HG03342 (cell line): ENCODE data around the gene CYP4F3.
"Not testable (repeated sequence)": the region's sequence is repeated elsewhere in the genome, so short reads cannot be mapped to it uniquely, and the experiment has no call there.

Experiments
- ATAC-seq: cut with Tn5 transposase; IDR thresholded peaks from one replicate; pipeline ENCODE4 v1.9.1; 2021; ENCODE audit warnings: mild to moderate bottlenecking, moderate library complexity; ENCODE audit not compliant: unreplicated experiment

CYP4F3 gene, protein sequence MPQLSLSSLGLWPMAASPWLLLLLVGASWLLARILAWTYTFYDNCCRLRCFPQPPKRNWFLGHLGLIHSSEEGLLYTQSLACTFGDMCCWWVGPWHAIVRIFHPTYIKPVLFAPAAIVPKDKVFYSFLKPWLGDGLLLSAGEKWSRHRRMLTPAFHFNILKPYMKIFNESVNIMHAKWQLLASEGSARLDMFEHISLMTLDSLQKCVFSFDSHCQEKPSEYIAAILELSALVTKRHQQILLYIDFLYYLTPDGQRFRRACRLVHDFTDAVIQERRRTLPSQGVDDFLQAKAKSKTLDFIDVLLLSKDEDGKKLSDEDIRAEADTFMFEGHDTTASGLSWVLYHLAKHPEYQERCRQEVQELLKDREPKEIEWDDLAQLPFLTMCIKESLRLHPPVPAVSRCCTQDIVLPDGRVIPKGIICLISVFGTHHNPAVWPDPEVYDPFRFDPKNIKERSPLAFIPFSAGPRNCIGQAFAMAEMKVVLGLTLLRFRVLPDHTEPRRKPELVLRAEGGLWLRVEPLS

DNA sequence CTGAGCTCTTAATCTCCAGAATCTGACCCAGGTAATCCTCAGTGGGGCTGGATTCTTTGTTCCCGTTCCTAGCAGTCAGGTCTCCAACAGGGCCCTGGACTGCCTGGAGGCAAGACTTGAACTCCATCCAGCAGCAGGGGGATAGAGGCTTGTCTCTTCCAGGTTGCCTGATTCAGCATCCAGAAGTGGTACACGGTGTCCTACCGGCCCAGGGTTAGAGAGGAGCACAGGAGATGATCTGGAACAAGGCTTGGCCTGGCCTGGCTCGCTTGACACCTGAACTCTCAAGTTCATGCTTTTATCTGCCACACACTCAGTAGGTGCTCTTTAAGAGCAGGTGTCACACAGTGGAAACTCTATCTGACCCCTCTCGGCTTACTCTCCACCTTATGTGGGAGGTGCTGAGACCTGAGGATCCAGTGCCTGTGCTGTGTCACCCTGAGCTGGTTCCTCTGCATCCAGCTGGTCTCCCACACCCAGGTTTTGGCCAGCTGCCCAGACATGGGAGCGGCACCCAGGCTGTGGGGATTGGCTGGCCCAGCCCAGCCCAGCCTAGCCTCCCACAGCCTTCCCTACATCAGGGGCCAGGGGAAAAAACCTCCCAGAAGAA, at the start of gene CYP4F3:
CYP4F3 (plus strand) TSS at position 604 of the 610 bp plus-strand sequence. CDS start 519 bp downstream, outside the sequence.
- ATAC-seq = no peak

DNA sequence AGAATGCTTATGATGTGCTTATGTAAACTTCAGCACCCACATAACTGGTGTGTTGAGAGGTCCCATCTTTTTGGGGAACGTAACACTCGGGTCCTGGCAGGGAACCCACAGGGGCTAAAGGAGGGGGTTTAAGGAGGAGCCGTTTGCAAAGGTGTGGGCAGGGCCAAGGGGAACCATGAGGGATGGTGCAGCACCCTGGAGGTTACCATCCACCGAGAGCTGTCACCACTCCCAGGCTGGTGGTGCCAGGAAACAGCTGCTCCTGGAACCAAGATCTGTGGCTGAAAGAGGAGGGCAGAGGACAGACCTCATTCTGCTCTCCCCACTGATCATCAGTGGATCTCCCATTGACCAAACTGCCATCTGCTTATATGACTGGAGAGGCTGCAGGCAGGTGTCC, 48.9 kb upstream of the CYP4F3 start:
- no peak for ATAC-seq

DNA sequence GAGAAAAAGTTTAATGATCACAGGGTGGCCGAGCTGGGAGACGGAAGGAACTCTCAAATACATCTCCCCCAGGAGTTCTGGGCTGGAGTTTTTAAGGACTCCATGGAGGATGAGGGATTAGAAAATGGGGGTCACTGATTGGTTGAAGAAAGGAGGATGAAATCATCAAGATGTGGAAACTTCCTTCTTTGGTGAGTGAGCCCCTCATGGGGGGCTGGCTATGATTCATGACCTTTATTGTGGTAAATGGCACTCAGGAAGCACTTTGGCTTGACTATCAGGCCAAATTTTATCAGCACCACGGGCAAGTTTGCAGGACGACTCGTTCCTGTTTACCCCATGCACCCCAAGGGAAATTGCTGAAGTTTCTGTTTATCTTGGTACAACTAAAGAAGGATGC, 48.2 kb upstream of the CYP4F3 start:
- not testable (repeated sequence) for ATAC-seq

DNA sequence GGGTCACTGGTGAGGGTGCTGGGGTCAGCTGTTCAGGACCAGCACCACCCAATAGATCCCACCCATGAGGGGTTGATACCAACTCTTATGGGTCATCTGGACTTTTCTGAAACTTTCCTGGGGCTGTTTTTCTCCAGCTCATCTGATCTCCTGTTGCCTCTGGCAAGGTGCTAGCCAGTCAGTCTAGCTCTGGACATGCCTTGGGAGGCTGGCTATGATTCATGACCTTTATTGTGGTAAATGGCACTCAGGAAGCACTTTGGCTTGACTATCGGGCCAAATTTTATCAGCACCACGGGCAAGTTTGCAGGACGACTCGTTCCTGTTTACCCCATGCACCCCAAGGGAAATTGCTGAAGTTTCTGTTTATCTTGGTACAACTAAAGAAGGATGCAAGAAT, 46.9 kb upstream of the CYP4F3 start:
- ATAC-seq = not testable (repeated sequence)

DNA sequence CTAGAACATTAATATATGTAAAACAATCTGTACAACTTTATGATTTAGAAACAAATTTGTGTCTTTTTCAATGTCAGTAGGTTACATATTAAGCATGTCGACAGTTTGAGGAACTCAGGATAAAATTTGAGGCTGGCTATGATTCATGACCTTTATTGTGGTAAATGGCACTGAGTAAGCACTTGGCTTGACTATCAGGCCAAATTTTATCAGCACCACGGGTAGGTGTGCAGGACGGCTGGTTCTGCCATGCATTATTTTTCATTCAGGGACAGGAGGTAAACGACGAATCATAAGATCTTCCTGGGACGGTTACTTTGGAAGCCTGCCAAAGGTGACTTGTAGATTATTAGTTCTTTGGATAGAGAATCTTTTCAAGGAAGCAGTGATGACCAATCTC, 45.6 kb upstream of the CYP4F3 start:
- ATAC-seq = no peak

DNA sequence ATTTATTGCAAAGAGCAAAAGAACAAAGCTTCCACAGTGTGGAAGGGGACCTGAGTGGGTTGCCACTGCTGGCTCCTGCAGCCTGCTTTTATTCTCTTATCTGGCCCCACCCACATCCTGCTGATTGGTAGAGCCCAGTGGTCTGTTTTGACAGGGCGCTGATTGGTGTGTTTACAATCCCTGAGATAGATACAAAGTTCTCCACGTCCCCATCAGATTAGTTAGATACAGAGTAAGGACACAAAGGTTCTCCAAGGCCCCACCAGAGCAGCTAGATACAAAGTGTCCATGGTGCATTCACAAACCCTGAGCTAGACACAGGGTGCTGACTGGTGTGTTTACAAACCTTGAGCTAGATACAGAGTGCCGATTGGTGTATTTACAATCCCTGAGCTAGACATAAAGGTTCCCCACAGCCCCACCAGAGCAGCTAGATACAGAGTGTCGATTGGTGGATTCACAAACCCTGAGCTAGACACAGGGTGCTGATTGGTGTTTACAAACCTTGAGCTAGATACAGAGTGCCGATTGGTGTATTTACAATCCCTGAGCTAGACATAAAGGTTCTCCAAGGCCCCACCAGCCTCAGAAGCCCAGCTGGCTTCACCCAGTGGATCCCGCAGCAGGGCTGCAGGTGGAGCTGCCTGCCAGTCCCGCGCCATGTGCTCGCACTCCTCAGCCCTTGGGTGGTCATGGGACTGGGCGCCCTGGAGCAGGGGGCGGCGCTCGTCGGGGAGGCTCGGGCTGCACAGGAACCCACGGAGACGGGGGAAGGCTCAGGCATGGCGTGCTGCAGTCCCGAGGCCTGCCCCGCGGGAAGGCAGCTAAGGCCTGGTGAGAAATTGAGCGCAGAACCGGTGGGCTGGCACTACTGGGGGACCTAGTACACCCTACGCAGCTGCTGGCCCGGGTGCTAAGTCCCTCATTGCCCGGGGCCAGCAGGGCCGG, 32.4 kb upstream of the CYP4F3 start:
- not testable (repeated sequence) for ATAC-seq

DNA sequence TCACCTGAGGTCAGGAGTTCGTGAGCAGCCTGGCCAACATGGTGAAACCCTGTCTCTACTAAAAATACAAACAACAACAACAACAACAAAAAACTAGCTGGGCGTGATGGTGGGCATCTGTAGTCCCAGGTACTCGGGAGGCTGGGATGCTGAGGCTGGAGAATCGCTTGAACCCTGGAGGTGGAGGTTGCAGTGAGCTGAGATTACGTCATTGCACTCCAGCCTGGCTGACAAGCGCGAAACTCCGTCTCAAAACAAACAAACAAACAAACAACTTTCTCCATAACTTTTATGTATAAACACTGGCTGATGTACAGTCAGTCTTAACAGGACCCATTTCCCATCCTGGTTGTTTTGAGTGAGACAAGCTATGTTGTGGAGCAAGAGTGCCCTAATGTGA, 31.4 kb upstream of the CYP4F3 start:
- ATAC-seq = no peak

DNA sequence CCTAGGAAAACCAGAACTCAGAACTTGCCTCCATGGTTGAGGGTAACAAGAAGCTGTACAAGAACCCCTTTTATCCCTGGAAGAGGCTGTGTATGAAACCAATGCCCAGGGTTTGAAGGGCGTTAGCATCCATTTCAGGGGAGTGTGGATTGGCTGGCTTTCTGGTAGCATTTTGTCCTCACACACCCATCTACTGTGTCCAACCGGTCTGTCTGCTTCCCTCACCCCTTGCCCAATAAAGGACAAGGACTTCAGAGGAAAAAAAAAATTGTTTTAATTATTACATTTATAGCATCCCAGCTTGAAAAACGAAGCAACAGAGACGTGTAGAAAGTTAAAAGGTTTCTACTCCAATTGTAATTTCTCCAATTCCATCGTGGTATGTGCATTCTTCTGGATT, 28.4 kb upstream of the CYP4F3 start:
- ATAC-seq = no peak

DNA sequence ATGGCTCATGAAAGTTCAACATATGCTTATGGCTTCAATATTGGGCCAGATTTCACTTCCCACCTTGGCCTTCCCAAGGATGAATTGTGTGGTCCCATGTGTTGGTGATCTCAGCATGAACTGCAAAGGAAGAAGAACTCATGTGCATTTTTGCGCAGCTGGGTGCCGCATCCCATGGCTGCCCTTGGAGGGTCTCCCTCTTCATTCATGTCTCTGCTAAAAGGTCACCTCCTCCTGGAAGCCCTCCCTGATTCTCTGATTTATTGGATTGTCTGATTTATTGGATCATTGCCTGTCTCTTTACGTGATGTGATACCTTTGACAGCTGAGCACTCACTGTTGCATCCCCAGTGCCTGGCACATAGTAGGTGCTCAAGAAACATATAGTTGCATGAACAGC, 27.4 kb upstream of the CYP4F3 start:
- ATAC-seq = no peak

DNA sequence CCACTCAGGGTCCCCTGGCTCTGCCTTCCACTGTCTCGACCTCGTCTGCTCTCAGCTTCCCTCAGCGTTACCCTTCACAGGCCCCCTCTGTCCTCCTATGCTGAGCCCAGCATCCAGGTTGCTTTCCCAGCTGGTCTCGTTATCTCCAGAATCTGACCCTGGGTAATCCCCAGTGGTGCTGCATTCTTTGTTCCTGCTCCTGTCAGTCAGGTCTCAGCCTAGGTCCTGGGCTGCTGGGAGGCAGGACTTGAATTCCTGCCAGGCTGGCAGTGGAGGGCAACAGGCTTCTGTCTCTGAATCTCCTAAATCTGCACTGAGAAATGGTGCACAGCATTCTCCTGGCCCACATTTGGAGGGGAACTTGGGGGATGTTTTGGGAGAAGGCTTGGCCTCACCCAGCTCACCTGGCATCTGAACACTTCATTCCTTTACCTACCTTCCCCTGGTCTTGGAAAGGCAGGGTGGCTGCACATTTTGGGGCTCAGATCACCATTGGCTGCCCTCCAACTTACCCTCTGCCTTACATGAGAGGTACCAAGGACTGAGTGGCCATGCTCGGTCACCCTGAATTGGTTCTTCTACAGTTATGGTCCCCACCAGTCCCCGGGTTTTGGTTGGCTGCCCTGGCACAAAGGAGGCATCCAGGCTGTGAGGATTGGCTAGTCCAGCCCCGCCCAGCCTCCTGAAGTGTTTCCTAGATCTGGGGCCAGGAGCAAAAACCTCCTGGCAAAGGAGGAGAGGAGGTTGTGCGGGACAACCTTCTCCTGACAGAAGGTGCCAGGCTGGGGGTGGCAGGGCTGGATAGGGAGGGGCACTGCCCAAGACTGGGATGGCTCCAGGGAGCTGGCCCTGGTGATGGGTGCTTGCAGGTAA, 26.0 kb upstream of the CYP4F3 start, which contains the start of gene CYP4F8:
CYP4F8 (plus strand) TSS at position 712 of the 873 bp plus-strand sequence. CDS start 399 bp downstream, outside the sequence.
- no peak for ATAC-seq

DNA sequence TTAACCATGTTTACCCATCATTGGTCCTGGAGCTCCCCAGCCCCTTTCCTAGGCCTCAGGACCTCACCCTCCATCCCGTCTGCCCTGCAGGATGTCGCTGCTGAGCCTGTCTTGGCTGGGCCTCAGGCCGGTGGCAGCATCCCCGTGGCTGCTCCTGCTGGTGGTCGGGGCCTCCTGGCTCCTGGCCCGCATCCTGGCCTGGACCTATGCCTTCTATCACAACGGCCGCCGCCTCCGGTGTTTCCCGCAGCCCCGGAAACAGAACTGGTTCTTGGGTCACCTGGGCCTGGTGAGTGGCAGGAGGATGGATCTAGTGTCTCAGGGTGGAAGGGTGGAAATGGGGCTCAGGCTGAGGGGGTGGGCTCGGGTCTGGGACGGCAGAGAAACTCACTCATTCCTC, 25.2 kb upstream of the CYP4F3 start:
- no peak for ATAC-seq

DNA sequence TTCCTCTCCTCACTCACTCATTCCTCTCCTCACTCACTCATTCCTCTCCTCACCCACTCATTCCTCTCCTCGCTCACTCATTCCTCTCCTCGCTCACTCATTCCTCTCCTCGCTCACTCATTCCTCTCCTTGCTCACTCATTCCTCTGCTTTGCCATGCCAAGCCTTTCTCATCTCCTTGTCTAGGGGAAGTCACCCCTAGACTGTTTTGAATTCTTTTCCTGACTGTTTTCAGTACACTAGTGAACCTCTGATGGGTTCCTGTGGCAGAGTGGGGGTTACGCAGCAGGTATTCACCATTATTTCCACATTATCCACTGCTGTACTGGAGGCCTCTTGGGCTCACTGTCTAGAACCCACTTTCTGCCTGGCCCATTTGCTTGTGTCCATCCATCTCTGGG, 24.5 kb upstream of the CYP4F3 start:
- no peak for ATAC-seq

DNA sequence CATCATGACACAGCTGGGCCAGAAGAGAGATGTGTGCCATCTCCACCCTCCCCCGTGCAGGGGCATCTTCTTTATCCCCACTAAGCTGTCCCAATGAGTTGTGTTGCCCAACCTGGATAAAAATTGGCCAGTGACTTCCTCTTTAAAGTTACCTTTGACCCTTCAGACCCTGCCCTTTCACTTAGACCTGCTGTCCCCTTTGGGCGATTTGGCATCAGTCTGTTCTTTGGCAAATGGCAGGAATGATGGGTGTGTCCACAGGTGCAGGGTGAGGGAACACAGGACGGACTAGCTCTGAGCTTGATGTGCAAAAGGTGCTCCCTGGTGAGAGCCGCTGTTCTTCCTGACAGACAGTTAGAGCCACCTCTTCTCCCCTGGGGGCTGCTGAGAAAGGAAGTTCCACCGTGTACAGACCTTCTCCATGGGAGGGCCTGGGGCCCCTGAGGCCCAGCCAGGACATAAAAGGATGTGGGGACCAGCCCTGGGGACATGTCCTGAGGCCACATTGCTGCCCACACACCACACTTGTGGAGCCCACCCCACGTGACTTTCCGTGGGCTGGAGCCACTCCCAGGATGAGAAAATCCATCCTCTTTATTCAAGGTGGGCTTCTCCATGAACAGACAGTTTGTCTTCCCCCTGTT, 23.9 kb upstream of the CYP4F3 start:
- ATAC-seq = no peak

DNA sequence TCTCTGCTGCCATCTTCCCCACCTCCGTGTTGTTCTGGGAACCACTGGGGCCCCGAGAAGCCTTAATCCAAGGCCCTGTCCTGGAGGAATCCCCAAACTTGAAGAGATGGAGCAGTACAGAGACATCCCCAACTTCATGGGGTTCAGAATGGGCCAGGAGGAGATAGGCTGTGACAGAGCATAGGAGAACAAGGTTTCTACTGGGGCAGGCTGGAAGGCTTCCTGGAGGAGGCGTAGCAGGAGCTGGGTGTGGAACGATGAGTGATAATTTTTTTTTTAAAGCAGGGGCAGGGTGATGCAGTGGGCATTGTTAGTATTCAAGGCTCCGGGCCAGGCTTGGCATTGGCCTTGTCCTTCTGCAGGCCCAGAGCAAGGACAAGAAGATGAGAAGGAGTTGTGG, 22.4 kb upstream of the CYP4F3 start:
- no peak for ATAC-seq

DNA sequence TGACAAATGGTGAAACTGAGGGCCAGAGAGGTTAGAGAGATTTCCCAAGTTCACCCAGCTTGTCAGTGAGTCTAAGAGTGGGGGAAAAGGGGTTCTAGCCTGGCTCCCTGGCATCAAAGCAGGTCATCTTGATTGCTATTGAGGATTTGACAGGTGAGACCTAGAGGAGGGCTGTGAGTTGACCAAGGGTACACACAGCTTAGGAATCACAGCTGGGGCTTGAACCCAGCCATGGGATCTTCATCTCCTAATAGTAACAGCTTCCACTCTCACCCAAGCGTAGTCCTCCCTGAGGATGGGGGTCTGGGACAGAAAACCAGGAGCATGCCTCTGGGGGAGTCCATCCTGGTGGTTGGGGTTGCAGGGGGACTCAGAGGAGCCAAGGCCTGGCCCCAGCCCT, 18.9 kb upstream of the CYP4F3 start:
- no peak for ATAC-seq

DNA sequence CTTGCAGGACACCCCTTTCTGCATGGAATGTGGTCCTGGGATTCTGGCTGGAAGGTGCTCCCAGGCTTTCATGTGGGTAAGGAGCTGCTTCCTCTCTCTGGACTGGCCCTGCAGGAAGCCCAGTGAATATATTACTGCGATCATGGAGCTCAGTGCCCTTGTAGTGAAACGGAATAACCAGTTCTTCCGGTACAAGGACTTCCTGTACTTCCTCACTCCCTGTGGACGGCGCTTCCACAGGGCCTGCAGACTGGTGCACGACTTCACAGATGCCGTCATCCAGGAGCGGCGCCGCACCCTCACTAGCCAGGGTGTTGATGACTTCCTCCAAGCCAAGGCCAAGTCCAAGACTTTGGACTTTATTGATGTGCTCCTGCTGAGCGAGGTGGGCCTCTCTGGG, 17.7 kb upstream of the CYP4F3 start:
- ATAC-seq = no peak

DNA sequence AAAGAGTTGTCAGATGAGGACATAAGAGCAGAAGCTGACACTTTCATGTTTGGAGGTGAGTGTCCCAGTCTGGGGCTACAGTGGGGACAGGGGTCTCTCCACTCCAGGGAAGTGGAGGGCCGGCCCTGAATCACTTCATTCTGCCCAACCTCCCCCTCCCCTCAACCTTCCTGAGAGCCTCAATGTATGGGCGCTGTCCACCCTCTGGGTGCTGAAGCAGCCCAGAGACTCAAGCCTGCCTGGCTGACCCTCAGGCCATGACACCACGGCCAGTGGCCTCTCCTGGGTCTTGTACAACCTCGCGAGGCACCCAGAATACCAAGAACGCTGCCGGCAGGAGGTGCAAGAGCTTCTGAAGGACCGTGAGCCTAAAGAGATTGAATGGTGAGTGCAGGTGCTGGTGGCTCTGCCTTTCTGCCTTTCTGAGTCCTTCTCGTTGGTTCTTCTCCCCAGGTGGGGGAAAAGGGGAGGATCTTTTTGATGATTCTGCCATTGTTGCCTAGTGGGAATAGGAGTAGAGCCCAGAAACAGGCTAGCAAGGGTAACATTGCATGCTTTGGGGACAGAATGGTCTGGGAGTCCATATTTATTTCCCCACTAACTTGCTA, 16.9 kb upstream of the CYP4F3 start:
- ATAC-seq = no peak

DNA sequence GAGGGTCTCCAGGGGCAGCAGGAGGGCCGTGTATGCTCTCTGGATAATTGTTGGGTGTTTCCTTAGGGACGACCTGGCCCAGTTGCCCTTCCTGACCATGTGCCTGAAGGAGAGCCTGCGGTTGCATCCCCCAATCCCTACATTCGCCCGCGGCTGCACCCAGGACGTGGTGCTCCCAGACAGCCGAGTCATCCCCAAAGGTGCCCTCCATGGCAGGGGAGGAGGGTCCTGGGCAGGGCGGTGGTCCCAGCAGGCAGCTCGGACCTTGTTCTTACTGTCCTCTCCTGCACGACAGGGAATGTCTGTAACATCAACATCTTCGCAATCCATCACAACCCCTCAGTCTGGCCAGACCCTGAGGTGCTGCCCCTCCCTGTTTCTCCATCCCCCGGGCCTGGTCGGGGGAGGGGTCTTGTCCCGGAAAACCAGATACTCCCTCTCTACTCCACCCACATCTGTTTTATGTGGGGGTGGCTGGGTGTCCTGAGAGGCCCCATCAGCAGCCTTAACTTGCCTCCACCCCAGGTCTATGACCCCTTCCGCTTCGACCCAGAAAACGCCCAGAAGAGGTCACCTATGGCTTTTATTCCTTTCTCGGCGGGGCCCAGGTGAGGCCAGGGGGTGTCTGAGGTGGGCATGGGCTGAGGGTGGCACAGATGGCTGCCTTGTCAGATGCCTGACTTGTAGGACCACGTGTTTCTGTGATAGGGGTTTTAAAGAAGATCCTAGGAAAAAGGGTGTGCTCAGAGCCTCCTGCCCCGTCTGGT, 12.3 kb upstream of the CYP4F3 start:
- no peak for ATAC-seq
